Erythroblast (primary cell): ENCODE results near the gene IL17D.

ENCODE experiments used
- GATA1 ChIP-seq: IDR thresholded peaks from 2 replicates; pipeline ENCODE4 v1.6.1; 2011; ENCODE audit warnings: low read depth, mild to moderate bottlenecking, control low read depth, low read length, moderate library complexity
- POLR2A ChIP-seq: IDR thresholded peaks from 2 replicates; pipeline ENCODE4 v1.6.1; 2011; ENCODE audit warnings: mild to moderate bottlenecking, low read length

- TF ChIP-seq POLR2A (no peak), GATA1 (no peak)
Observed at GRCh38 chr13:20700288-20700687, 3.2 kb upstream of the IL17D start.
